WTC11 (cell line): ENCODE data around the gene CTDSPL2.

Experiments
- AFF4 ChIP-seq: sonication (generic); formaldehyde crosslinking; IDR thresholded peaks from 2 replicates; pipeline ENCODE4 v1.8.1; 2023; ENCODE audit warnings: mild to moderate bottlenecking, missing genetic modification reagents, borderline replicate concordance
- CTCF ChIP-seq: fragments of 200-600 bp; IDR thresholded peaks from 2 replicates; pipeline ENCODE4 v1.8.0; 2022; ENCODE audit warnings: antibody characterized with exemption
- MAX ChIP-seq: sonication (generic); formaldehyde crosslinking; IDR thresholded peaks from 2 replicates; pipeline ENCODE4 v1.8.0; 2022; ENCODE audit warnings: mild to moderate bottlenecking, missing genetic modification reagents
- NFYB ChIP-seq: sonication (generic); formaldehyde crosslinking; conservative IDR thresholded peaks from 2 replicates; pipeline ENCODE4 v1.8.0; 2022; ENCODE audit warnings: low read depth, missing genetic modification reagents
- SP1 ChIP-seq: sonication (generic); formaldehyde crosslinking; conservative IDR thresholded peaks from 2 replicates; pipeline ENCODE4 v1.8.1; 2022; ENCODE audit warnings: missing genetic modification reagents

- TF ChIP-seq MAX = no peak
- no peak for TF ChIP-seq CTCF
- TF ChIP-seq SP1 = no peak
- TF ChIP-seq AFF4 (CRISPR knock-in tag) = no peak
- no peak for TF ChIP-seq NFYB (CRISPR knock-in tag)
Observed at GRCh38 chr15:44535523-44536301, 108.3 kb downstream of the CTDSPL2 start.
